ENCODE measurements around the gene TCF7. TPM values are rescaled to one million over a fixed set of nuclear protein-coding genes. Genes with fewer than 3 reads are reported as not detected.
A peak's percentile ranks its signal among the peaks of the same experiment; 100 is the strongest.

Gene TCF7
- total and polyA plus RNA-seq, 2 of the 13 experiments (the other 11 are each of a cell fraction or from before 2014, with no cell fraction given): 6.3 to 6.8 TPM

- TF ChIP-seq ZNF101 (CRISPR knock-in tag; IDR thresholded peaks at IDR 0.05; ENCODE audit: borderline replicate concordance, low read depth) (no peak), ZNF260 (CRISPR knock-in tag; IDR thresholded peaks at IDR 0.05; ENCODE audit: borderline replicate concordance, low read depth) (no peak), KLF16 (CRISPR knock-in tag; IDR thresholded peaks at IDR 0.05) (no peak), ZNF253 (CRISPR knock-in tag; IDR thresholded peaks at IDR 0.05; ENCODE audit: borderline replicate concordance) (no peak), ASH2L (IDR thresholded peaks at IDR 0.05; ENCODE audit: insufficient read length, low read depth, low read length) (peak; percentile 17), NFE2L2 (IDR thresholded peaks at IDR 0.05; ENCODE audit: low read length) (no peak), JDP2 (CRISPR knock-in tag; IDR thresholded peaks at IDR 0.05; ENCODE audit: borderline replicate concordance) (no peak), ZFP41 (CRISPR knock-in tag; IDR thresholded peaks at IDR 0.05; ENCODE audit: borderline replicate concordance) (no peak), ARNT2 (CRISPR knock-in tag; IDR thresholded peaks at IDR 0.05; ENCODE audit: low read depth) (no peak), ZMAT5 (CRISPR knock-in tag; IDR thresholded peaks at IDR 0.05; ENCODE audit: borderline replicate concordance, low read depth) (no peak), ZBED4 (CRISPR knock-in tag; IDR thresholded peaks at IDR 0.05; ENCODE audit: borderline replicate concordance) (peak; percentile 72; the same call in 1 of the 2 replicates), MAX (IDR thresholded peaks at IDR 0.05) (peak; percentile 37; the same call in 1 of the 2 replicates), ARID4A (CRISPR knock-in tag; IDR thresholded peaks at IDR 0.05; ENCODE audit: borderline replicate concordance) (peak; percentile 11; the same call in 1 of the 2 replicates), YEATS4 (CRISPR knock-in tag; IDR thresholded peaks at IDR 0.05; ENCODE audit: borderline replicate concordance) (peak; percentile 38; the same call in 1 of the 2 replicates), ZNF546 (CRISPR knock-in tag; conservative IDR thresholded peaks at IDR 0.05) (no peak), ZNF598 (CRISPR knock-in tag; IDR thresholded peaks at IDR 0.05; ENCODE audit: borderline replicate concordance) (no peak), SMARCC2 (IDR thresholded peaks at IDR 0.05) (no peak)
These were observed at the start of gene TCF7 (continued) for GRCh38 chr5:134113902-134114875.

Measured in HepG2 (cell line).